Stimulated activated naive B cell treated with anti-CD40 and anti-IgM and Interleukin-4, amounts not matched to agents 10 μg/mL and 1 μg/mL and 100 μg/mL, for 72 hours (primary cell): ENCODE data around the gene CDS1.

Experiments used
- ATAC-seq, 2 donors: fragments of 150-1000 bp; cut with Tn5 transposase; replicated peaks; 2 replicates each; pipeline ENCODE4 v1.10.0; 2021; ENCODE audit warnings: moderate library complexity in 1 of 2
- DNase-seq: peaks from one replicate; pipeline ENCODE4 v3.0.0; 2021
- H3K27ac Mint-ChIP-seq: one replicate; pipeline ENCODE4 v1.8.0; 2022; ENCODE audit warnings: mild to moderate bottlenecking, mixed read lengths
- H3K27me3 Mint-ChIP-seq, 2 donors: one replicate each; pipeline ENCODE4 v1.8.0; 2022; ENCODE audit warnings: mixed read lengths in 2 of 2
- H3K36me3 Mint-ChIP-seq, 2 donors: one replicate each; pipeline ENCODE4 v1.8.0; 2022; ENCODE audit warnings: mixed read lengths in 2 of 2, mild to moderate bottlenecking in 1 of 2
- H3K4me1 Mint-ChIP-seq, 2 donors: one replicate each; pipeline ENCODE4 v1.8.0; 2022; ENCODE audit warnings: mixed read lengths in 2 of 2, mild to moderate bottlenecking in 1 of 2
- H3K4me3 Mint-ChIP-seq, 2 donors: one replicate each; pipeline ENCODE4 v1.8.0; 2022; ENCODE audit warnings: mild to moderate bottlenecking in 2 of 2, mixed read lengths in 2 of 2, moderate library complexity in 1 of 2
- H3K9me3 Mint-ChIP-seq, 2 donors: one replicate each; pipeline ENCODE4 v1.8.0; 2022; ENCODE audit warnings: mixed read lengths in 2 of 2, mild to moderate bottlenecking in 1 of 2

Gene CDS1

DNA sequence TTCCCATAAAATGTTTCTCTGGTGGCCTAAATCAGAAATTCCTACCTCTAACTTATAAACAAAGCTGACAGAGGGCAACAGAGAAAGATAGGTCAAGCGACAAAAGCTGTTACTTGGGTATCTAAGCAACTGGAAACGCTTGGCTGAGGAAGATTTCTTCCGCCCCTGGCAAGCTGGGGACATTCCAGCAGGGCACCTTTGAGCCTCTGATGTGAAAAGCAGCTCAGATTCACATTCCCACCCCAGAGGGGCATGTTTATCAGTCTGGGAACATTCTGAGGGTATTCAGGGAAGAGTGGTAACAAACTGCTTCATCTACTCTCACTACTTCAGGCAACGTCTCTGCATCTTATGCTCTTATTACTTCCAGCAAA, 3.5 kb upstream of the CDS1 start:
- Mint-ChIP-seq H3K27me3 (peaks cover 31 to 48% of the 10 kb centered on the region in 2 donors), H3K4me3 (no peak overlapping the region), H3K9me3 (no peaks in the 10 kb centered on the region), H3K27ac (no peak overlapping the region), H3K36me3 (peaks cover 0 to 1% of the 10 kb centered on the region in 2 donors), H3K4me1 (peaks cover 11 to 17% of the 10 kb centered on the region in 2 donors)
- ATAC-seq (no peak), DNase-seq (no peak)

DNA sequence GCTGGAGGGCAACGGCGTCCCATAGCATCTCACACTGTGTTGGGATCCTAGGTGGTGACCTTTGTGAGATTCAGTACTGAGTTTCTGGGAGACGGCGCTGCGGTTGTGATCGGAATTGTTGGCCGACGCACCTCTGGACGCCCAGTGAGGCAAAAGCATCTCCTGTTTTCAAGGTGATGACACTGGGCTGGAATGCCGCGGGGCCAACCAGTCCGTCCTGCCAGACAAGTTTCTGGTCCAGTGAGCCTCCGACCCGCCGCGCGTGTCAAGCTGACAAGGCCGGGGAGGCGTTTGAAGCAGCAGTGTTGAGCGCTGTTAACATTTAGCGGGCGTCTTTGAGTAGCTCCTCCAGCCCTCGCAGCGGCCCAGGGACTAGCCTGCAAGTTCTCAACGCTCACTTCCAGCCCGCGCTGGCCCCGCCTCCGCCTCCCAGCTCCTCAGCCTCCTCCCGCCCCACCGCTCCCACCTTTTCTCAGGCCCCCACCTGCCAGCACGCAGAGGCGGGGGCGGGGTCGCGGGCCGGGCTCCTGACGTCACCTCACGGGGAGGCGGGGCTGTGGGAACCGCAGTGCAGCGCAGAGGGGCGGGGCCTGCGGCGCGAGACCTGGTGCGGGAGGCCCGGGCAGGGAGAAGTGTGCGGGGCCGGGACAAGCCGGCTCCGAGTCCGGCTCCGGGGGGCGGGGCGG, 482 bp upstream of the CDS1 start:
- ATAC-seq, result peak; percentile 82 to 85
- peak overlapping the region; percentile 74 to 83 for H3K4me3 Mint-ChIP-seq
- DNase-seq, result peak; percentile 60
- H3K27ac Mint-ChIP-seq, result peak overlapping the region; percentile 25
- H3K9me3 Mint-ChIP-seq, result peaks cover 0 to 5% of the 10 kb centered on the region in 2 donors
- peaks cover 0 to 4% of the 10 kb centered on the region in 2 donors for H3K36me3 Mint-ChIP-seq
- H3K4me1 Mint-ChIP-seq, result peaks cover 11 to 17% of the 10 kb centered on the region in 2 donors
- H3K27me3 Mint-ChIP-seq, result peaks cover 48 to 73% of the 10 kb centered on the region in 2 donors

DNA sequence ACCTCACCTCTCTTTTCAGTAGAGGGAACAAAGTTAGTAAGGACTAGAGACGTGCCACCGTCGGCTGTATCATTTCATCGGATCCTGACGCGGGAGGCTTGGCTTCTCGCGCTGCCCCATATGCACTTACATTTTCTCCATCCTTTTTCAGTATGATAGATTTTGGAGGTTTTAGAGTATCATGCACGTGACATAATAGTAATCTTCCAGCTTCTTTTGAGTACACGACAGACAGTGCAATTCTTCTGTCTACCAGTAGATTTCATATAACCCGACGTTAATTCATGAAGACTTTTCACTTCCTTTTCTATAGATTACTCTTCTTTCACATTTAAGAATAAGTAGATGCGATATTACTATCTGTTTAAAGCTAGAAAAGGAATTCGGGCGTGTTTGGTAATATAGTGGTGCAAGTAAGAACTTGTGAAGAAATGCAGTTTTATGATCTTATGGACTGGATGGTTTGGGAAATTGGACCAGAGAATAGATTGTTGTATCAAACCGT, 1.0 kb downstream of the CDS1 start:
- Mint-ChIP-seq H3K27me3 (peaks cover 46 to 77% of the 10 kb centered on the region in 2 donors), H3K27ac (peak overlapping the region; percentile 21), H3K4me3 (peak overlapping the region; percentile 77 to 83), H3K4me1 (peaks cover 11 to 17% of the 10 kb centered on the region in 2 donors), H3K9me3 (peaks cover 0 to 10% of the 10 kb centered on the region in 2 donors), H3K36me3 (peaks cover 0 to 4% of the 10 kb centered on the region in 2 donors)
- DNase-seq (no peak), ATAC-seq (peak; percentile 44 to 59)

DNA sequence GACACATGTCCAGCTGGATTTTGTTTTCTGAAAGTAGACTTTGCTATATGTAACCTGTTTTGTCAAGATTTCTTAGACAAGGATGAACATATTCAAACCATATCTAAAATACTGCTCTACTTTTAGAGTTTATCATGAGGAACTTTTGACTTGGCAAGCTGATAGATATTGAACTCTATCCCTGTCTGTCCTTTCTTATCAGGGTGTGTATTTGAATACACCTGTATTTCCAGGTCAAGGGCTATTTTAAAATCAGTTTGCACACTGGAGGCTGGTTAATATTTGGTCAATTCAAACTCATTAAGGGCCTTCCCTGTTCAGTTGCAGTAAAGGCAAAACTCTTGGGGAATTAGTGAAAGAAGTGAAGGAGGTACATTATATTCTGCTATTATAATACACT, 2.3 kb downstream of the CDS1 start:
- peaks cover 11 to 17% of the 10 kb centered on the region in 2 donors for H3K4me1 Mint-ChIP-seq
- no peak for ATAC-seq
- no peak for DNase-seq
- peaks cover 42 to 67% of the 10 kb centered on the region in 2 donors for H3K27me3 Mint-ChIP-seq
- H3K4me3 Mint-ChIP-seq, result no peak overlapping the region
- peaks cover 0 to 11% of the 10 kb centered on the region in 2 donors for H3K9me3 Mint-ChIP-seq
- H3K27ac Mint-ChIP-seq, result no peak overlapping the region
- peaks cover 0 to 4% of the 10 kb centered on the region in 2 donors for H3K36me3 Mint-ChIP-seq

DNA sequence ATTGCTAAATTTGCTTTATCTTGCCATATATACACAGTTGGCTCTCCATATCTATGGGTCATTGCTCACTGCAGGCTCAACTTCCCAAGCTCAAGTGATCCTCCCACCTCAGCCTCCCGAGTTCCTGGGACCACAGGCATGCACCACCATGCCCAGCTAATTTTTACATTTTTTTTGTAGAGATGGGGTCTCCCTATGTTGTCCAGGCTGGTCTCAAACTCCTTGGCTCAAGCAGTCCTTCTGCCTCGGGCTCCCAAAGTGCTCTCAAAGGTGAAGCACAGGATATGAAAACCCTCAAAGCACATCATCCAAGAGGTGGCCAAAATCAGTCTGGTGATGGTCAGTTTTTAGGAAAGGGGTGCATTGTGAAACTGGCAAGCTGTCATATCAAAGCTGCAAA, 11.8 kb downstream of the CDS1 start:
- no peaks in the 10 kb centered on the region for H3K4me1 Mint-ChIP-seq
- no peak for ATAC-seq
- H3K27me3 Mint-ChIP-seq, result peaks cover 0 to 13% of the 10 kb centered on the region in 2 donors
- no peak overlapping the region for H3K4me3 Mint-ChIP-seq
- no peak for DNase-seq
- H3K27ac Mint-ChIP-seq, result no peak overlapping the region
- peaks cover 0 to 1% of the 10 kb centered on the region in 2 donors for H3K9me3 Mint-ChIP-seq
- no peaks in the 10 kb centered on the region for H3K36me3 Mint-ChIP-seq

DNA sequence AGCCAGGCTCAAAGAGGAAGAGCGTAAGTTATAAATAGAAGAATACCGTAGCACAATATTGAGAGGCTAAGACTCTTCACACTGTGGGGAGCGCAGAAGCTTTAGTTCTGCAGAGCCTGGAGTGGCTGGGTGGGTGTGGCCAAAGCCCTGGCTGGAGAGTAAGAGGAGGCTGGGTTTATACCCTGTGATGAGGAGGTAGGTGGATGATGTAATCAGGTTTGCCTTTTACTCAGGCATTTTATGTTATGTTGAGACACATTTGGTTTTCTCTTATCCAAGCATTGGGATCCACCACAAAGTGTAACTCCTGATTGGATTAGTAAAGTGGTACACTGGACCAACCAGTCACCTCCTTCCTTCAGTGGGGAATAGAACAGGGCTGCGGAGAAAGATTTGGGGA, 13.9 kb downstream of the CDS1 start:
- Mint-ChIP-seq H3K27me3 (peaks cover 4 to 19% of the 10 kb centered on the region in 2 donors), H3K36me3 (no peaks in the 10 kb centered on the region), H3K4me3 (no peak overlapping the region), H3K4me1 (no peaks in the 10 kb centered on the region), H3K9me3 (peaks cover 0 to 3% of the 10 kb centered on the region in 2 donors), H3K27ac (no peak overlapping the region)
- ATAC-seq (no peak), DNase-seq (no peak)

DNA sequence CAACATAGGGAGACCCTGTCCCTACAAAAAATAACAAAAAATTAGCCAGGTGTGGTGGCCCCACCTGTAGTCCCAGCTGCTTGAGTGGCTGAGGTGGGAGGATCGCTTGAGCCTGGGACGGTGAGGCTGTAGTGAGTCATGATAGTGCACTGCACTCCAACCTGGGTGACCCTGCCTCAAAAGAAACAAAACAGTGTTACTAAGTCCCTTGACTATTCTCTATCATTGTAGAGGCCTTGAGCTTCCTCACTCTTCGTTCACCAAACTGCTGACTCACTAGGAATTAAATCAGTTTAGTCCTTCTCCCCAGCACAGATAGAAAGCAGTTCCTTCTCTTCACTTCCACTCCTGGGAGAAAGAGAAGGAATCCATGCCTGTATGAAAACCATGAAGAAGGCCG, 14.5 kb downstream of the CDS1 start:
- Mint-ChIP-seq H3K4me3 (no peak overlapping the region), H3K9me3 (peaks cover 0 to 3% of the 10 kb centered on the region in 2 donors), H3K27ac (no peak overlapping the region), H3K27me3 (peaks cover 4 to 19% of the 10 kb centered on the region in 2 donors), H3K4me1 (no peaks in the 10 kb centered on the region), H3K36me3 (no peaks in the 10 kb centered on the region)
- ATAC-seq (no peak), DNase-seq (no peak)

DNA sequence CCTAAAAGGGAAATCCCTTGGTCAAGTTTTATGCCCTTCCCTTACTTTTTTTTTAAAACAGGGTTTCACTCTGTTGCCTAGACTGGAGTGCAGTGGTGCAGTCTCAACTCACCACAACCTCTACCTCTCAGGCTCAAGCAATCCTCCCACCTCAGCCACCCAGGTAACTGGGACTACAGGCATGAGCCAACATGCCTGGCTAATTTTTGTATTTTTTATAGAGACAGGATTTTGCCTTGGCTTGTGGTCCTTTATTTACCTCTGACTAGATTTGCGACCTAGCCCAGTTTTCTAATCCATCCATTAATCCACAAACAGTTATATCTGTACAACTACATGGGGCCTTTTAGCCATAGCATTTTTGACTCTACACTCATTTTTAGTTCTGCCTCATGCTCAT, 23.7 kb downstream of the CDS1 start:
- ATAC-seq, result no peak
- Mint-ChIP-seq H3K9me3 (peaks cover 0 to 3% of the 10 kb centered on the region in 2 donors), H3K27ac (no peak overlapping the region), H3K4me3 (no peak overlapping the region), H3K4me1 (peaks cover 3 to 9% of the 10 kb centered on the region in 2 donors), H3K27me3 (peaks cover 0 to 7% of the 10 kb centered on the region in 2 donors), H3K36me3 (no peaks in the 10 kb centered on the region)
- DNase-seq, result no peak

DNA sequence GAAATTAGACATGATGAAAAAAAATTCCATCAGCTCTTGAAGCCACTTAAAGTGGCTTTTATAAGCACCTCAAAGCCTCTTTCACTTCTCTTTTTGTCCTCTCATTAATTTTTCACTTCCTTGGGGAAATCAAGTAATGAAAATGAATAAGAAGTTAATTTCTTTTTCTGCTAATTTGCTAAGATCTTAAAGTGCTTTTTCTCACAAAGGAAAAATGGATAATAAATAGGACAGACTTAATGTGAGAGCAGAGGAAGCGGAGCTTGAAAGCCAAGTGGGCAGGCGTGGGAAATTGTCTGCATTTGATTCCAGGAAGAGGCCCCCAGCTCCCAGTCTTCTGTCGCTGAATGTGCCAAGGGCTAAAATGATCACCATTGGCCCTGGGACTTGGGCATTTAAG, 28.6 kb downstream of the CDS1 start:
- H3K9me3 Mint-ChIP-seq, result peaks cover 0 to 3% of the 10 kb centered on the region in 2 donors

DNA sequence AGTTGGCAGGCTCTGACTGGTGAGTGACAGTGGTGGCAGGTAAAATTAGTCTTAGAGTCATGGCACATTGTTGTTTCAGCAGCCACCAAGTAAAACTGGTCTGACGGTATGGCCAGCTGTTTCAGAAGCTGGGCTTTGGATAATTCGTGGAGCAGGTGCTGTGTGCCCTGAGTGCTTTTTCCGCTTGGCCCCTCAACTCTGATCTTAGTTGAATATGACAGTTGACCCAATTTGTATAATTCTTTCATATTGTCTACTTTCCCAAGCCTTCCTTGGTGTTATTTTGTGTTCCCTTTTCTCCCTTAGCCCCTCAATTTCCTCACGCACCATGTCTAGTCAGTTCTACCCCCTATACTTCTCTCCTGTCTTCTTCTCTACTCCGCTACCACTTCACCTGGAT, 32.0 kb downstream of the CDS1 start:
- DNase-seq, result no peak
- Mint-ChIP-seq H3K36me3 (no peaks in the 10 kb centered on the region), H3K27ac (no peak overlapping the region), H3K9me3 (no peaks in the 10 kb centered on the region), H3K4me1 (peaks cover 5 to 14% of the 10 kb centered on the region in 2 donors), H3K27me3 (peaks cover 0 to 13% of the 10 kb centered on the region in 2 donors), H3K4me3 (no peak overlapping the region)
- no peak for ATAC-seq

More for the DNA sequence above, 28.6 kb downstream of the CDS1 start:
- ATAC-seq (no peak), DNase-seq (no peak)
- H3K27ac Mint-ChIP-seq, result no peak overlapping the region
- no peak overlapping the region for H3K4me3 Mint-ChIP-seq
- peaks cover 5 to 14% of the 10 kb centered on the region in 2 donors for H3K4me1 Mint-ChIP-seq
- H3K36me3 Mint-ChIP-seq, result no peaks in the 10 kb centered on the region
- H3K27me3 Mint-ChIP-seq, result peaks cover 0 to 13% of the 10 kb centered on the region in 2 donors

DNA sequence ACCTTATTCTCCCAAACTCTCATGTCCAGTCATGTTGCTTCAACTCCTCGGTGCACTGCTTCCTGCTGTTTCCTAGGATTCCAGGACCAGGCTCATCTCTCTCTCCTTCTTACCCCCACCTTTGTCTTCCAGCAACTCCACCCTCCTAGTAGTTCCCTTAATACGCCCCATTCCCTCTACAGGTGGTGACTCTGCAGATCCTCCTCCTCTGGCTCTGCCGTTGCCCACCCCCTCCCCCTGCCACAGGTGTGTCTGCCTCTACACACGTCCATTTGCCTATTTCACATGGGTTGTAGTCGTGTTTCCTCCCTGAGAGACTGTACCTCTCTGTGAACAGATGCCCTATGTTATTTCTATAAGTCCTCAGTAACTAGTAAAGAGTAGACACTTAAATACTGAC, 32.4 kb downstream of the CDS1 start:
- Mint-ChIP-seq H3K36me3 (no peaks in the 10 kb centered on the region), H3K4me1 (peaks cover 5 to 14% of the 10 kb centered on the region in 2 donors), H3K4me3 (no peak overlapping the region), H3K27ac (no peak overlapping the region), H3K9me3 (no peaks in the 10 kb centered on the region), H3K27me3 (peaks cover 0 to 13% of the 10 kb centered on the region in 2 donors)
- no peak for ATAC-seq
- no peak for DNase-seq

DNA sequence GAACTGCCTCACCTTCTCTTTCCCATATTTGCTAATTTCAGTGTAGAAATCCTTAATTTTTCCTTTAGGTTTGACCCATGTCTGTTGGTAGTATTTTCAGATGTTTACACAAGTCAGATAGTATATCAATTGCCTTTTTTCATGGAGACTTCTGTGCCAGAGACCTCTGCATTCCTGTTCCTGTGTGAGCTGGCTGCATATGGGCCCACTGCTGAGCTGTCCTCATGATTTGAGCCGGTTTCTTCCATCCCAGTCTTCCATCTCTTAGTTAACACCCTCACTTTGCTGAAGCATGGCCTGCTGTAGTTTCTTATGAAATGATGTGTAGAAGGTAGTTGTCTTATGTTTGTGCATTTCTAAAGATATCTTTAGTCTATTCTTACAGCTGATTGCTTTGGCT, 40.0 kb downstream of the CDS1 start:
- no peaks in the 10 kb centered on the region for H3K9me3 Mint-ChIP-seq
- no peak overlapping the region for H3K27ac Mint-ChIP-seq
- peaks cover 4 to 6% of the 10 kb centered on the region in 2 donors for H3K4me1 Mint-ChIP-seq
- DNase-seq (no peak), ATAC-seq (no peak)
- H3K4me3 Mint-ChIP-seq, result no peak overlapping the region
- no peaks in the 10 kb centered on the region for H3K27me3 Mint-ChIP-seq
- H3K36me3 Mint-ChIP-seq, result no peaks in the 10 kb centered on the region

DNA sequence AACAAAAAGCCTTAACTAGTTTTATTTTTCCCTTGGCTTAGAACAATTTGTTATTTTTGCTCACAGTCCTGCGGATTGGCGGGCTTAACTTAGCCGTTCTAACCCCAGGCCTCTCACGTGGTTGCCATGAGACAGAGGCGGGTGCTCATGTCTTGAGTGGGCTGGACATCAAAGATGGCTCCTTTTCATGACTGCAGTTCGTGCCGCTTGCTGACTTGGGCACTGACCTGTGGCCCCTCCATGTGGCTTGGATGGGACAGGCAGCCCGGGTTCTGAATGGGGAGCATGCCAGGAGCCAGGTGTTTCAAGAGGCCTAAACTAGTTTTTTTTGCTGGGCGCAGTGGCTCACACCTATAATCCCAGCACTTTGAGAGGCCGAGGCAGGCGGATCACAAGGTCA, 40.7 kb downstream of the CDS1 start:
- peaks cover 4 to 6% of the 10 kb centered on the region in 2 donors for H3K4me1 Mint-ChIP-seq
- no peaks in the 10 kb centered on the region for H3K36me3 Mint-ChIP-seq
- no peaks in the 10 kb centered on the region for H3K27me3 Mint-ChIP-seq
- no peak overlapping the region for H3K27ac Mint-ChIP-seq
- ATAC-seq (no peak), DNase-seq (no peak)
- H3K4me3 Mint-ChIP-seq, result no peak overlapping the region
- no peaks in the 10 kb centered on the region for H3K9me3 Mint-ChIP-seq

DNA sequence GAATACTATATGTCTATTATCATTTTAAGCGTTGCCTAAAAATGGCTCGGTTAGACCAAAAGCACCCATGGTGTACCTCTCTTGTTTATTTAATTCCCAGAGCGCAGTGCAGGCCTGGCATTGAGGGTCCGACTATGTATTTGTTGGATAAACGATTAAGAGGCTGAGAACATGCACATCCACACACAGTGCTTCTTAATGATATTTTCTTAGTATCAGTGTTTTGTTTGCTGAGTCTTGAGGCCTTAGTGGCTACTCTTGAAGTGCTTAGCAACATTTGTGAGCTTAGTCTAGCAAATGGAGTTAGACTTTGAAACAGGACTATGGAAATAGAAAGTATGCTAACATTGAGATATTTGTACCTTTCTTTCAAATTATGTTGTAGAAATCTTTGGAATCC, 43.7 kb downstream of the CDS1 start:
- Mint-ChIP-seq H3K27ac (no peak overlapping the region), H3K4me1 (peaks cover 4 to 6% of the 10 kb centered on the region in 2 donors), H3K4me3 (no peak overlapping the region), H3K27me3 (no peaks in the 10 kb centered on the region), H3K9me3 (no peaks in the 10 kb centered on the region), H3K36me3 (no peaks in the 10 kb centered on the region)
- DNase-seq (no peak), ATAC-seq (no peak)

DNA sequence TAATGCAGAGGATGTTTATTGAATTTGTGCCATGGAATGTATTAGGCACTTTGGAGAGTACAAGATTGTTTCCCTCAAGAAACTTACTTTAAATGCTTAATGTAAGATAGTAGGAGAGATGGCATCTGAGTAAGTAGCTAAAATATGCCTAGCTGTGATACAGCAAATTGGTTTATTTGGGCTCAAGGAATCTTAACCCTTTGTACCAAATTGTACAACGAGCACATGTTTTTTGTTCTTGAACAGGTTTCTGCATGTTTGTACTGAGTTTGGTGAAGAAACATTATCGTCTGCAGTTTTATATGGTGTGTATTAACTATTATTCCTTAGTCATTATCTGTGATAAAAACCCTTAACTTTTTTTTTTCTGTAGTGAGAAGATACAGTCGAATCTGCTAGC, 48.6 kb downstream of the CDS1 start:
- peaks cover 6% of the 10 kb centered on the region in 2 donors for H3K27me3 Mint-ChIP-seq
- no peaks in the 10 kb centered on the region for H3K36me3 Mint-ChIP-seq
- ATAC-seq, result no peak
- H3K4me3 Mint-ChIP-seq, result no peak overlapping the region
- no peaks in the 10 kb centered on the region for H3K4me1 Mint-ChIP-seq
- no peak overlapping the region for H3K27ac Mint-ChIP-seq
- peaks cover 4% of the 10 kb centered on the region in 2 donors for H3K9me3 Mint-ChIP-seq
- DNase-seq, result no peak
